ENCODE measurements around the gene TGFB1. TPM values are rescaled to one million over a fixed set of nuclear protein-coding genes. Genes with fewer than 3 reads are reported as not detected.

The TGFB1 gene
- total and polyA plus RNA-seq, 4 donors = 0.83 to 10.6 (median 6.9) TPM

DNA sequence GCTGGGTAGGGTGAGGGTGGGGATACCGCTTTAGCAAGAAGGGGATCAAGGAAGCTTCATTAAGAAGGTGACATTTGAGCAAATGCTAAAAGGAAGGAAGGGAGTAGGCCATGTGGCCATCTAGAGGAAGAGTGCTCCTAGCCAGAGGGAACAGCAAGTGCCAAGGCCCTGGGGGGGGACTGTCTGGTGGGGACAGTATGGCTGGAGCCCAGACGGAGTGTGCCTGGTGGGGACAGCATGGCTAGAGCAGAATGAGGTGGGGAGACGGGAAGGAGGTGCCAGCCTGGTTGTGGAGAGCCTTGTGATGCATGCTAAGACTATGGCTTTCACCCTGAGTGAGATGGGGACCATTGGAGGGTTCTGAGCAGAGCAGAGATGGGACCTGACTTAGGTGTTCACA, 2.1 kb upstream of the TGFB1 start:
- H3K9me3 ChIP-seq (ENCODE audit: control insufficient read depth in 4 of 4, low read length in 3 of 4) = no peaks in the 10 kb centered on the region
- TF ChIP-seq HNF4G (IDR thresholded peaks at IDR 0.05) (no peak), RAD21 (IDR thresholded peaks at IDR 0.05) (no peak), TAF1 (conservative IDR thresholded peaks at IDR 0.05) (no peak), EGR1 (IDR thresholded peaks at IDR 0.05; ENCODE audit: low read depth in 2 of 2) (no peak), FOXA1 (IDR thresholded peaks at IDR 0.05) (no peak)
- TF ChIP-seq, protein P1, sequence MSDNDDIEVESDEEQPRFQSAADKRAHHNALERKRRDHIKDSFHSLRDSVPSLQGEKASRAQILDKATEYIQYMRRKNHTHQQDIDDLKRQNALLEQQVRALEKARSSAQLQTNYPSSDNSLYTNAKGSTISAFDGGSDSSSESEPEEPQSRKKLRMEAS (IDR thresholded peaks at IDR 0.05) = no peak
- no peak overlapping the region for H3K27ac ChIP-seq (ENCODE audit: low read depth in 1 of 2, low read length in 2 of 2)
- H3K9ac ChIP-seq (ENCODE audit: low read depth in 1 of 2, low read length in 2 of 2) = no peak overlapping the region
- no peak overlapping the region for H3K4me3 ChIP-seq (ENCODE audit: low read depth in 1 of 3, low read length in 3 of 3)
- 79% methylated on average over 3 of the region's 3 CpGs for WGBS
- H3K27me3 ChIP-seq (ENCODE audit: control insufficient read depth in 4 of 4, insufficient read depth in 4 of 4, low read length in 3 of 4) = no peaks in the 10 kb centered on the region
- no peak for DNase-seq (ENCODE audit: low spot score)
- H3K36me3 ChIP-seq (ENCODE audit: control insufficient read depth in 4 of 4, insufficient read depth in 3 of 4, low read depth in 1 of 4, low read length in 3 of 4) = no peaks in the 10 kb centered on the region
- H3K4me1 ChIP-seq (ENCODE audit: control insufficient read depth in 4 of 4, insufficient read depth in 4 of 4, low read length in 3 of 4) = peaks cover 0 to 31% (median 19%) of the 10 kb centered on the region in 4 donors

DNA sequence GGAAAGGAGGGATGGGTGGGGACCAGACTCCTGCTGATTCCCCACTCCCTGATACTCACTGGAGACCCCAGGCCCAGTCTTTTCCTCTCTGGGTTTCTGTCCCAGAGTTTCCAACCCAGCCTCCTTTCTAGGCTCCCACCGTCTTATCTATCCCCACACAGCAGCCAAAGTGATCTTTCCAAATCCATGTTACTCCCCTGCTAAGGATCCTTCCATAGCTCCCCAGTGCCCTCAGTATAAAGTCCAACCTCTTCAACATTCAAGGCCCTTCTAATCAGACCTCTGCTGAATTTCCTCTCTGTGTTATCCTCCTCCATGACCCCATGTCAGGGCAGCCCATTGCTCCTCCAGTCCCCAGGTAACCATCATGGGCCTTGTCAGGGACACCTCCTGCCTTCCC, 1.3 kb upstream of the TGFB1 start:
- Histone ChIP-seq H3K27me3 (ENCODE audit: control insufficient read depth in 4 of 4, insufficient read depth in 4 of 4, low read length in 3 of 4) (no peaks in the 10 kb centered on the region), H3K4me1 (ENCODE audit: control insufficient read depth in 4 of 4, insufficient read depth in 4 of 4, low read length in 3 of 4) (peaks cover 0 to 34% (median 20%) of the 10 kb centered on the region in 4 donors), H3K36me3 (ENCODE audit: control insufficient read depth in 4 of 4, insufficient read depth in 3 of 4, low read depth in 1 of 4, low read length in 3 of 4) (no peaks in the 10 kb centered on the region), H3K9me3 (ENCODE audit: control insufficient read depth in 4 of 4, low read length in 3 of 4) (no peaks in the 10 kb centered on the region), H3K4me3 (ENCODE audit: low read depth in 1 of 3, low read length in 3 of 3) (no peak overlapping the region), H3K9ac (ENCODE audit: low read depth in 1 of 2, low read length in 2 of 2) (no peak overlapping the region), H3K27ac (ENCODE audit: low read depth in 1 of 2, low read length in 2 of 2) (no peak overlapping the region)
- 92% methylated on average over 1 of the region's 1 CpG for WGBS
- no peak for DNase-seq (ENCODE audit: low spot score)
- TF ChIP-seq FOXA1 (IDR thresholded peaks at IDR 0.05) (no peak), TAF1 (conservative IDR thresholded peaks at IDR 0.05) (no peak), FOXA2 (IDR thresholded peaks at IDR 0.05) (no peak), JUND (IDR thresholded peaks at IDR 0.05) (no peak), RAD21 (IDR thresholded peaks at IDR 0.05) (no peak), HNF4A (conservative IDR thresholded peaks at IDR 0.05) (no peak), RXRA (IDR thresholded peaks at IDR 0.05) (no peak), GABPA (IDR thresholded peaks at IDR 0.05 in 1 of 2, conservative IDR thresholded peaks at IDR 0.05 in 1 of 2) (no peak), SP1 (IDR thresholded peaks at IDR 0.05) (no peak), HNF4G (IDR thresholded peaks at IDR 0.05) (no peak)
- TF ChIP-seq, protein P2, sequence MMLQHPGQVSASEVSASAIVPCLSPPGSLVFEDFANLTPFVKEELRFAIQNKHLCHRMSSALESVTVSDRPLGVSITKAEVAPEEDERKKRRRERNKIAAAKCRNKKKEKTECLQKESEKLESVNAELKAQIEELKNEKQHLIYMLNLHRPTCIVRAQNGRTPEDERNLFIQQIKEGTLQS (IDR thresholded peaks at IDR 0.05) = no peak
- TF ChIP-seq, protein P3, sequence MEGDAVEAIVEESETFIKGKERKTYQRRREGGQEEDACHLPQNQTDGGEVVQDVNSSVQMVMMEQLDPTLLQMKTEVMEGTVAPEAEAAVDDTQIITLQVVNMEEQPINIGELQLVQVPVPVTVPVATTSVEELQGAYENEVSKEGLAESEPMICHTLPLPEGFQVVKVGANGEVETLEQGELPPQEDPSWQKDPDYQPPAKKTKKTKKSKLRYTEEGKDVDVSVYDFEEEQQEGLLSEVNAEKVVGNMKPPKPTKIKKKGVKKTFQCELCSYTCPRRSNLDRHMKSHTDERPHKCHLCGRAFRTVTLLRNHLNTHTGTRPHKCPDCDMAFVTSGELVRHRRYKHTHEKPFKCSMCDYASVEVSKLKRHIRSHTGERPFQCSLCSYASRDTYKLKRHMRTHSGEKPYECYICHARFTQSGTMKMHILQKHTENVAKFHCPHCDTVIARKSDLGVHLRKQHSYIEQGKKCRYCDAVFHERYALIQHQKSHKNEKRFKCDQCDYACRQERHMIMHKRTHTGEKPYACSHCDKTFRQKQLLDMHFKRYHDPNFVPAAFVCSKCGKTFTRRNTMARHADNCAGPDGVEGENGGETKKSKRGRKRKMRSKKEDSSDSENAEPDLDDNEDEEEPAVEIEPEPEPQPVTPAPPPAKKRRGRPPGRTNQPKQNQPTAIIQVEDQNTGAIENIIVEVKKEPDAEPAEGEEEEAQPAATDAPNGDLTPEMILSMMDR (IDR thresholded peaks at IDR 0.05; ENCODE audit: low read depth, low read length, missing input control) = no peak
- TF ChIP-seq, protein P4, sequence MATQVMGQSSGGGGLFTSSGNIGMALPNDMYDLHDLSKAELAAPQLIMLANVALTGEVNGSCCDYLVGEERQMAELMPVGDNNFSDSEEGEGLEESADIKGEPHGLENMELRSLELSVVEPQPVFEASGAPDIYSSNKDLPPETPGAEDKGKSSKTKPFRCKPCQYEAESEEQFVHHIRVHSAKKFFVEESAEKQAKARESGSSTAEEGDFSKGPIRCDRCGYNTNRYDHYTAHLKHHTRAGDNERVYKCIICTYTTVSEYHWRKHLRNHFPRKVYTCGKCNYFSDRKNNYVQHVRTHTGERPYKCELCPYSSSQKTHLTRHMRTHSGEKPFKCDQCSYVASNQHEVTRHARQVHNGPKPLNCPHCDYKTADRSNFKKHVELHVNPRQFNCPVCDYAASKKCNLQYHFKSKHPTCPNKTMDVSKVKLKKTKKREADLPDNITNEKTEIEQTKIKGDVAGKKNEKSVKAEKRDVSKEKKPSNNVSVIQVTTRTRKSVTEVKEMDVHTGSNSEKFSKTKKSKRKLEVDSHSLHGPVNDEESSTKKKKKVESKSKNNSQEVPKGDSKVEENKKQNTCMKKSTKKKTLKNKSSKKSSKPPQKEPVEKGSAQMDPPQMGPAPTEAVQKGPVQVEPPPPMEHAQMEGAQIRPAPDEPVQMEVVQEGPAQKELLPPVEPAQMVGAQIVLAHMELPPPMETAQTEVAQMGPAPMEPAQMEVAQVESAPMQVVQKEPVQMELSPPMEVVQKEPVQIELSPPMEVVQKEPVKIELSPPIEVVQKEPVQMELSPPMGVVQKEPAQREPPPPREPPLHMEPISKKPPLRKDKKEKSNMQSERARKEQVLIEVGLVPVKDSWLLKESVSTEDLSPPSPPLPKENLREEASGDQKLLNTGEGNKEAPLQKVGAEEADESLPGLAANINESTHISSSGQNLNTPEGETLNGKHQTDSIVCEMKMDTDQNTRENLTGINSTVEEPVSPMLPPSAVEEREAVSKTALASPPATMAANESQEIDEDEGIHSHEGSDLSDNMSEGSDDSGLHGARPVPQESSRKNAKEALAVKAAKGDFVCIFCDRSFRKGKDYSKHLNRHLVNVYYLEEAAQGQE (IDR thresholded peaks at IDR 0.05) = no peak
- TF ChIP-seq, protein P5, sequence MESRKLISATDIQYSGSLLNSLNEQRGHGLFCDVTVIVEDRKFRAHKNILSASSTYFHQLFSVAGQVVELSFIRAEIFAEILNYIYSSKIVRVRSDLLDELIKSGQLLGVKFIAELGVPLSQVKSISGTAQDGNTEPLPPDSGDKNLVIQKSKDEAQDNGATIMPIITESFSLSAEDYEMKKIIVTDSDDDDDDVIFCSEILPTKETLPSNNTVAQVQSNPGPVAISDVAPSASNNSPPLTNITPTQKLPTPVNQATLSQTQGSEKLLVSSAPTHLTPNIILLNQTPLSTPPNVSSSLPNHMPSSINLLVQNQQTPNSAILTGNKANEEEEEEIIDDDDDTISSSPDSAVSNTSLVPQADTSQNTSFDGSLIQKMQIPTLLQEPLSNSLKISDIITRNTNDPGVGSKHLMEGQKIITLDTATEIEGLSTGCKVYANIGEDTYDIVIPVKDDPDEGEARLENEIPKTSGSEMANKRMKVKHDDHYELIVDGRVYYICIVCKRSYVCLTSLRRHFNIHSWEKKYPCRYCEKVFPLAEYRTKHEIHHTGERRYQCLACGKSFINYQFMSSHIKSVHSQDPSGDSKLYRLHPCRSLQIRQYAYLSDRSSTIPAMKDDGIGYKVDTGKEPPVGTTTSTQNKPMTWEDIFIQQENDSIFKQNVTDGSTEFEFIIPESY (IDR thresholded peaks at IDR 0.05) = no peak
- TF ChIP-seq, protein P1 (IDR thresholded peaks at IDR 0.05) = no peak
